Progenitor cell of endocrine pancreas (in vitro differentiated cells): Measurements from ENCODE around the gene ATP1A2. TPM values are rescaled to one million over a fixed set of nuclear protein-coding genes. Genes with fewer than 3 reads are reported as not detected.

Experiments
- DNase-seq: peaks from one replicate; pipeline ENCODE4 v3.0.0; 2021; ENCODE audit warnings: low spot score; ENCODE audit not compliant: unreplicated experiment
- H3K27ac Mint-ChIP-seq: 2 replicates; pipeline ENCODE4 v1.8.0; 2021; ENCODE audit warnings: mild to moderate bottlenecking, moderate library complexity, mixed read lengths
- H3K27me3 Mint-ChIP-seq: 2 replicates; pipeline ENCODE4 v1.8.0; 2021; ENCODE audit warnings: mixed read lengths
- H3K36me3 Mint-ChIP-seq: 2 replicates; pipeline ENCODE4 v1.8.0; 2022; ENCODE audit warnings: mixed read lengths; ENCODE audit not compliant: insufficient read depth
- H3K4me1 Mint-ChIP-seq: 2 replicates; pipeline ENCODE4 v1.8.0; 2021; ENCODE audit warnings: low read depth, mixed read lengths
- H3K4me3 Mint-ChIP-seq: 2 replicates; pipeline ENCODE4 v1.8.0; 2021; ENCODE audit warnings: low read depth, mild to moderate bottlenecking, moderate library complexity, mixed read lengths
- H3K9me3 Mint-ChIP-seq: 2 replicates; pipeline ENCODE4 v1.8.0; 2021; ENCODE audit warnings: low read depth, mixed read lengths
- total RNA-seq: library from RNA; stranded (reverse); gene quantifications from 2 replicates; pipeline ENCODE4 v1.2.1, GENCODE V29; 2021
- TF ChIP-seq, protein P1 (sequence below): fragments of 200-600 bp; sonication (generic); IDR thresholded peaks from one replicate; pipeline ENCODE4 v1.5.0; 2021; ENCODE audit warnings: antibody characterized with exemption, mild to moderate bottlenecking; ENCODE audit not compliant: unreplicated experiment

ATP1A2 gene
- total RNA-seq, 1 donor from 2014 or later = not detected

DNA sequence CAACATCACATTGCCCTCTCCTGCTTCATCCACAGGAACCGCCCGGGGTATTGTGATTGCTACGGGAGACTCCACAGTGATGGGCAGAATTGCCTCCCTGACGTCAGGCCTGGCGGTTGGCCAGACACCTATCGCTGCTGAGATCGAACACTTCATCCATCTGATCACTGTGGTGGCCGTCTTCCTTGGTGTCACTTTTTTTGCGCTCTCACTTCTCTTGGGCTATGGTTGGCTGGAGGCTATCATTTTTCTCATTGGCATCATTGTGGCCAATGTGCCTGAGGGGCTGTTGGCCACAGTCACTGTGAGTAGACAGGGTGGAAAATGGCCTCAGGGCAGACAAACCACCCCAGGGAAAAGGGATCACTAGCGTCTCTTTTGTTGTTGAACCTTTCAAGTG lies 48.6 kb downstream of the ATP1A2 start:
- H3K4me1 Mint-ChIP-seq = no peaks in the 10 kb centered on the region
- H3K9me3 Mint-ChIP-seq = no peaks in the 10 kb centered on the region
- peaks cover 17% of the 10 kb centered on the region for H3K27me3 Mint-ChIP-seq
- H3K36me3 Mint-ChIP-seq = no peaks in the 10 kb centered on the region
- H3K4me3 Mint-ChIP-seq = no peak overlapping the region
- TF ChIP-seq, protein P1, sequence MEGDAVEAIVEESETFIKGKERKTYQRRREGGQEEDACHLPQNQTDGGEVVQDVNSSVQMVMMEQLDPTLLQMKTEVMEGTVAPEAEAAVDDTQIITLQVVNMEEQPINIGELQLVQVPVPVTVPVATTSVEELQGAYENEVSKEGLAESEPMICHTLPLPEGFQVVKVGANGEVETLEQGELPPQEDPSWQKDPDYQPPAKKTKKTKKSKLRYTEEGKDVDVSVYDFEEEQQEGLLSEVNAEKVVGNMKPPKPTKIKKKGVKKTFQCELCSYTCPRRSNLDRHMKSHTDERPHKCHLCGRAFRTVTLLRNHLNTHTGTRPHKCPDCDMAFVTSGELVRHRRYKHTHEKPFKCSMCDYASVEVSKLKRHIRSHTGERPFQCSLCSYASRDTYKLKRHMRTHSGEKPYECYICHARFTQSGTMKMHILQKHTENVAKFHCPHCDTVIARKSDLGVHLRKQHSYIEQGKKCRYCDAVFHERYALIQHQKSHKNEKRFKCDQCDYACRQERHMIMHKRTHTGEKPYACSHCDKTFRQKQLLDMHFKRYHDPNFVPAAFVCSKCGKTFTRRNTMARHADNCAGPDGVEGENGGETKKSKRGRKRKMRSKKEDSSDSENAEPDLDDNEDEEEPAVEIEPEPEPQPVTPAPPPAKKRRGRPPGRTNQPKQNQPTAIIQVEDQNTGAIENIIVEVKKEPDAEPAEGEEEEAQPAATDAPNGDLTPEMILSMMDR = no peak
- no peak for DNase-seq
- H3K27ac Mint-ChIP-seq = no peak overlapping the region

- TF ChIP-seq, protein P1 = no peak
- H3K36me3 Mint-ChIP-seq = no peaks in the 10 kb centered on the region
Measured at GRCh38 chr1:160166166-160166868, 50.8 kb downstream of the ATP1A2 start.

GRCh38 chr1:160167056-160167455 lies 51.5 kb downstream of the ATP1A2 start:
- TF ChIP-seq, protein P1 = no peak
- Mint-ChIP-seq H3K27ac (no peak overlapping the region), H3K27me3 (peaks cover 31% of the 10 kb centered on the region), H3K9me3 (no peaks in the 10 kb centered on the region), H3K4me3 (no peak overlapping the region), H3K4me1 (peaks cover 3% of the 10 kb centered on the region), H3K36me3 (no peaks in the 10 kb centered on the region)
- no peak for DNase-seq

More at GRCh38 chr1:160166166-160166868, 50.8 kb downstream of the ATP1A2 start:
- no peak for DNase-seq
- no peaks in the 10 kb centered on the region for H3K9me3 Mint-ChIP-seq
- H3K27me3 Mint-ChIP-seq = peaks cover 26% of the 10 kb centered on the region
- H3K4me1 Mint-ChIP-seq = peaks cover 3% of the 10 kb centered on the region
- no peak overlapping the region for H3K27ac Mint-ChIP-seq
- no peak overlapping the region for H3K4me3 Mint-ChIP-seq

GRCh38 chr1:160167580-160167979 lies 52.0 kb downstream of the ATP1A2 start:
- Mint-ChIP-seq H3K9me3 (no peaks in the 10 kb centered on the region), H3K27me3 (peaks cover 35% of the 10 kb centered on the region), H3K27ac (no peak overlapping the region), H3K36me3 (no peaks in the 10 kb centered on the region), H3K4me3 (no peak overlapping the region), H3K4me1 (peaks cover 3% of the 10 kb centered on the region)
- TF ChIP-seq, protein P1 = peak; percentile 9
- DNase-seq = no peak

- Mint-ChIP-seq H3K27ac (no peak overlapping the region), H3K4me3 (no peak overlapping the region), H3K4me1 (peaks cover 3% of the 10 kb centered on the region), H3K36me3 (no peaks in the 10 kb centered on the region), H3K27me3 (peaks cover 39% of the 10 kb centered on the region), H3K9me3 (no peaks in the 10 kb centered on the region)
- TF ChIP-seq, protein P1 = no peak
- no peak for DNase-seq
Measured at GRCh38 chr1:160168016-160168415, 52.5 kb downstream of the ATP1A2 start.
